Lung (tissue), 12 donors: ENCODE measurements around the gene CDH6. TPM values are rescaled to one million over a fixed set of nuclear protein-coding genes. Genes with fewer than 3 reads are reported as not detected.
A peak's percentile ranks its signal among the peaks of the same experiment; 100 is the strongest.

Experiments used
- ATAC-seq: fragments of 200-7000 bp; cut with Tn5 transposase; one replicate; pipeline ENCODE4 v1.9.1; 2020; ENCODE audit warnings: moderate number of reproducible peaks; ENCODE audit not compliant: insufficient read depth, low FRiP score
- DNase-seq, 3 donors: peaks; one replicate each; pipeline ENCODE4 v3.0.0-alpha.2; 2013 to 2017
- H3K27ac ChIP-seq, 2 donors: one replicate each; pipeline ENCODE4 v1.5.1; 2013; ENCODE audit warnings: mild to moderate bottlenecking in 2 of 2, moderate library complexity in 2 of 2, control low read depth in 1 of 2, inconsistent platforms in 1 of 2, low read depth in 1 of 2, low read length in 1 of 2
- H3K27me3 ChIP-seq, 3 donors: one replicate each; pipeline ENCODE4 v1.5.1; 2013; ENCODE audit warnings: low read length in 2 of 3; ENCODE audit not compliant: control insufficient read depth in 3 of 3, insufficient read depth in 3 of 3
- H3K36me3 ChIP-seq, 4 donors: one replicate each; pipeline ENCODE4 v1.5.1; 2013; ENCODE audit warnings: low read length in 4 of 4, mild to moderate bottlenecking in 1 of 4, moderate library complexity in 1 of 4; ENCODE audit not compliant: control insufficient read depth in 4 of 4, insufficient read depth in 4 of 4
- H3K4me1 ChIP-seq, 5 donors: one replicate each; pipeline ENCODE4 v1.5.1; 2013; ENCODE audit warnings: low read length in 5 of 5, mild to moderate bottlenecking in 2 of 5, moderate library complexity in 1 of 5; ENCODE audit not compliant: control insufficient read depth in 5 of 5, insufficient read depth in 5 of 5
- H3K4me3 ChIP-seq: one replicate; pipeline ENCODE4 v1.5.1; 2013; ENCODE audit warnings: mild to moderate bottlenecking, control low read depth, moderate library complexity
- H3K9ac ChIP-seq, 2 donors: one replicate each; pipeline ENCODE4 v1.5.1; 2013; ENCODE audit warnings: low read length in 2 of 2, control low read depth in 1 of 2; ENCODE audit not compliant: insufficient read depth in 1 of 2
- H3K9me3 ChIP-seq, 4 donors: one replicate each; pipeline ENCODE4 v1.5.1; 2013; ENCODE audit warnings: low read length in 3 of 4, mild to moderate bottlenecking in 1 of 4, moderate library complexity in 1 of 4; ENCODE audit not compliant: control insufficient read depth in 4 of 4, insufficient read depth in 3 of 4
- CTCF ChIP-seq: IDR thresholded peaks from 2 replicates; pipeline ENCODE4 v1.5.1; 2012; ENCODE audit warnings: mild to moderate bottlenecking; ENCODE audit errors: control extremely low read depth, extremely low read depth
- WGBS, 2 donors: extraction: QIAGEN DNeasy Blood & Tissue Kit; methylation state at CpG; one replicate each; pipeline ENCODE4 v1.1.7; 2013; 5-methylcytosine and 5-hydroxymethylcytosine counted together
- polyA plus RNA-seq, 2 donors: library from polyadenylated mRNA; stranded (reverse); fragments of 200-250 nt; gene quantifications; one replicate each; pipeline ENCODE4 v1.2.1, GENCODE V29; 2013
- total RNA-seq, 2 donors: library from RNA; depleted of rRNA in 1 of 2; stranded (reverse); fragments of >200 nt in 1 of 2; gene quantifications; one replicate each; pipeline ENCODE4 v1.2.1, GENCODE V29; 2014 to 2021
- donor health status: control.
- donor health status: control.
- donor health status: Bipolar disorder and iron deficiency.
- donor health status: healthy.
- donor health status: DM: yes; HTN: yes; CAD: no.

The CDH6 gene
- total and polyA plus RNA-seq, 4 donors = 2.0 to 20.8 (median 2.6) TPM

GRCh38 chr5:31271567-31271966, 78.1 kb downstream of the CDH6 start:
- Histone ChIP-seq H3K4me1 (no peaks in the 10 kb centered on the region), H3K27ac (no peak overlapping the region), H3K4me3 (no peak overlapping the region), H3K27me3 (no peaks in the 10 kb centered on the region), H3K9me3 (no peaks in the 10 kb centered on the region), H3K36me3 (no peaks in the 10 kb centered on the region), H3K9ac (no peak overlapping the region)
- TF ChIP-seq CTCF = no peak
- ATAC-seq (no peak), DNase-seq (no peak)
- WGBS, 2 donors = 71 to 80% methylated on average over 6 of the region's 6 CpGs

GRCh38 chr5:31273161-31273560, 79.7 kb downstream of the CDH6 start:
- TF ChIP-seq CTCF = no peak
- H3K4me3 ChIP-seq = no peak overlapping the region
- H3K4me1 ChIP-seq = no peaks in the 10 kb centered on the region
- 76 to 90% methylated on average over 10 of the region's 10 CpGs for WGBS, 2 donors
- H3K9me3 ChIP-seq = no peaks in the 10 kb centered on the region
- no peaks in the 10 kb centered on the region for H3K27me3 ChIP-seq
- H3K27ac ChIP-seq = no peak overlapping the region
- H3K9ac ChIP-seq = no peak overlapping the region
- no peak for DNase-seq
- no peaks in the 10 kb centered on the region for H3K36me3 ChIP-seq
- ATAC-seq = no peak

- ATAC-seq (no peak), DNase-seq (peak in 1 of 3 donors; percentile 13)
- Histone ChIP-seq H3K9me3 (no peaks in the 10 kb centered on the region), H3K4me3 (no peak overlapping the region), H3K4me1 (no peaks in the 10 kb centered on the region), H3K27ac (no peak overlapping the region), H3K36me3 (no peaks in the 10 kb centered on the region), H3K9ac (peak overlapping the region in 1 of 2 donors; percentile 21), H3K27me3 (no peaks in the 10 kb centered on the region)
- 67 to 81% methylated on average over 8 of the region's 8 CpGs for WGBS, 2 donors
- no peak for TF ChIP-seq CTCF
Observed at GRCh38 chr5:31273631-31274378, 80.3 kb downstream of the CDH6 start.
